ENCODE measurements around the gene FHOD3.

GRCh38 chr18:36685580-36685979, 388.1 kb downstream of the FHOD3 start:
- TF ChIP-seq SMC3 (IDR thresholded peaks at IDR 0.05) (no peak), CTCF (IDR thresholded peaks at IDR 0.05) (no peak), PHF8 (IDR thresholded peaks at IDR 0.05; ENCODE audit: borderline replicate concordance, low read depth) (no peak), CHD2 (IDR thresholded peaks at IDR 0.05; ENCODE audit: low read length, partially characterized antibody) (no peak), JUNB (IDR thresholded peaks at IDR 0.05) (no peak), ZFP36 (IDR thresholded peaks at IDR 0.05; ENCODE audit: borderline replicate concordance, partially characterized antibody) (no peak), RAD21 (conservative IDR thresholded peaks at IDR 0.05 in 1 of 2, IDR thresholded peaks at IDR 0.05 in 1 of 2) (no peak)
